GM18519 (cell line): Measurements from ENCODE around the gene C6orf89.
"Not testable (repeated sequence)": the region's sequence is repeated elsewhere in the genome, so short reads cannot be mapped to it uniquely, and the experiment has no call there.

Experiments
- ATAC-seq: cut with Tn5 transposase; IDR thresholded peaks from one replicate; pipeline ENCODE4 v1.9.1; 2021; ENCODE audit warnings: mild to moderate bottlenecking, moderate library complexity; ENCODE audit not compliant: unreplicated experiment, low FRiP score

The C6orf89 gene

GRCh38 chr6:36942329-36942728 is 56.6 kb downstream of the C6orf89 start:
- ATAC-seq, result not testable (repeated sequence)

GRCh38 chr6:36944650-36945049 is 58.9 kb downstream of the C6orf89 start:
- ATAC-seq, result no peak

- no peak for ATAC-seq
Observed at GRCh38 chr6:36945301-36945700, 59.5 kb downstream of the C6orf89 start.

GRCh38 chr6:36946526-36946925 is 60.8 kb downstream of the C6orf89 start:
- ATAC-seq, result no peak

GRCh38 chr6:36947570-36948351 is 62.0 kb downstream of the C6orf89 start:
- ATAC-seq, result no peak

GRCh38 chr6:36949076-36949475 is 63.3 kb downstream of the C6orf89 start:
- ATAC-seq, result not testable (repeated sequence)

- no peak for ATAC-seq
Observed at GRCh38 chr6:36949636-36950035, 63.9 kb downstream of the C6orf89 start.

- ATAC-seq, result no peak
Observed at GRCh38 chr6:36953931-36954261, 68.1 kb downstream of the C6orf89 start.

GRCh38 chr6:36954262-36954931 is 68.6 kb downstream of the C6orf89 start, which contains the start of gene PI16:
Gene PI16 (plus strand): TSS chr6:36954738. CDS start chr6:36954761, 23 bp downstream.
- ATAC-seq, result no peak

GRCh38 chr6:36955136-36955535 is 69.4 kb downstream of the C6orf89 start:
- no peak for ATAC-seq

- no peak for ATAC-seq
Observed at GRCh38 chr6:36955671-36956445, 70.1 kb downstream of the C6orf89 start.

- ATAC-seq, result no peak
Observed at GRCh38 chr6:36956446-36956820, 70.7 kb downstream of the C6orf89 start.

- ATAC-seq, result no peak
Observed at GRCh38 chr6:36957773-36958271, 72.1 kb downstream of the C6orf89 start.

GRCh38 chr6:36958775-36959554 is 73.2 kb downstream of the C6orf89 start:
- no peak for ATAC-seq

- no peak for ATAC-seq
Observed at GRCh38 chr6:36959555-36960250, 74.0 kb downstream of the C6orf89 start.

- ATAC-seq, result no peak
Observed at GRCh38 chr6:36961441-36962435, 76.0 kb downstream of the C6orf89 start.

GRCh38 chr6:36962874-36963273 is 77.1 kb downstream of the C6orf89 start:
- no peak for ATAC-seq

- no peak for ATAC-seq
Observed at GRCh38 chr6:36963451-36964290, 77.9 kb downstream of the C6orf89 start.
